Cardiac muscle cell (in vitro differentiated cells and primary cell): ENCODE results near the gene CCDC141. TPM values are rescaled to one million over a fixed set of nuclear protein-coding genes. Genes with fewer than 3 reads are reported as not detected.
A peak's percentile ranks its signal among the peaks of the same experiment; 100 is the strongest.

Experiments used
- DNase-seq, 2 donors: peaks; one replicate each; pipeline versions ENCODE4 v3.0.0 to v3.0.0-alpha.2; 2010 to 2017; ENCODE audit warnings: low read depth in 1 of 2, low spot score in 1 of 2
- H3K27ac ChIP-seq: fragments of 200-600 bp; sonication (generic); 2 replicates; pipeline ENCODE4 v1.5.1; 2016
- H3K27me3 ChIP-seq: fragments of 200-600 bp; sonication (generic); 2 replicates; pipeline ENCODE4 v1.6.0; 2016; ENCODE audit warnings: control low read depth
- H3K36me3 ChIP-seq: fragments of 200-600 bp; sonication (generic); 2 replicates; pipeline ENCODE4 v1.5.1; 2016; ENCODE audit warnings: control low read depth
- H3K4me1 ChIP-seq: fragments of 200-600 bp; sonication (generic); 2 replicates; pipeline ENCODE4 v1.8.1; 2017; ENCODE audit warnings: low read depth, mild to moderate bottlenecking, mixed run types
- H3K4me3 ChIP-seq: fragments of 200-600 bp; sonication (generic); 2 replicates; pipeline ENCODE4 v1.5.1; 2016; ENCODE audit warnings: mild to moderate bottlenecking
- H3K9me3 ChIP-seq: fragments of 200-600 bp; sonication (generic); 2 replicates; pipeline ENCODE4 v1.5.1; 2017; ENCODE audit warnings: low read depth, mild to moderate bottlenecking, control low read depth
- polyA plus RNA-seq: library from polyadenylated mRNA; unstranded; fragments of >200 nt; fragmentation: Nextera tagmentation; extraction: Ambion mirVana; gene quantifications from 2 replicates; pipeline ENCODE4 v1.2.1, GENCODE V29; 2016
- total RNA-seq: library from RNA; depleted of rRNA; stranded (reverse); fragments of >200 nt; gene quantifications from 2 replicates; pipeline ENCODE4 v1.2.3, GENCODE V29; 2016
- TF ChIP-seq, protein P1 (sequence below): IDR thresholded peaks from 2 replicates; pipeline ENCODE4 v1.5.1; 2012; ENCODE audit warnings: low read depth, mild to moderate bottlenecking, low read length

CCDC141 gene
- total and polyA plus RNA-seq, 2 experiments from 2014 or later: 134 to 213 TPM

DNA sequence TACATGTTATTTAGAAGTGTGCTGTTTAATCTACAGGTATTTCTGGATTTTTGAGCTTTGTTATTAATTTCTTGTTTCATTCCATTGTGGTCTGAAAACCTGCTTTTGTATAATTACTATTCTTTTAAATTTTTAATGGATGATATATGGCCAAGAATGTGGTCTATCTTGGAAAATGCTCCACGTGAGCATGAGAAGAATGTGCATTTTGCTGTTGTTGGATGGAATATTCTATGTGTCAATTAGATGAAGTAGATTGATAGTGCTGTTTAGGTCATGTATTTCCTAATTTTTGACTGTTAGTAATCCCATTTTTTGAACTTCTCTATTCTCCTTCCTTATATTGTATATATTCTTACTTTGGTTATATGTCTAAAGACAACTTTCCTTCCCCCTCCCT lies 222.8 kb downstream of the CCDC141 start:
- no peaks in the 10 kb centered on the region for H3K9me3 ChIP-seq
- H3K27me3 ChIP-seq: no peaks in the 10 kb centered on the region
- peaks cover 76% of the 10 kb centered on the region for H3K36me3 ChIP-seq
- H3K4me3 ChIP-seq: no peak overlapping the region
- H3K4me1 ChIP-seq: no peaks in the 10 kb centered on the region
- DNase-seq: no peak
- TF ChIP-seq, protein P1, sequence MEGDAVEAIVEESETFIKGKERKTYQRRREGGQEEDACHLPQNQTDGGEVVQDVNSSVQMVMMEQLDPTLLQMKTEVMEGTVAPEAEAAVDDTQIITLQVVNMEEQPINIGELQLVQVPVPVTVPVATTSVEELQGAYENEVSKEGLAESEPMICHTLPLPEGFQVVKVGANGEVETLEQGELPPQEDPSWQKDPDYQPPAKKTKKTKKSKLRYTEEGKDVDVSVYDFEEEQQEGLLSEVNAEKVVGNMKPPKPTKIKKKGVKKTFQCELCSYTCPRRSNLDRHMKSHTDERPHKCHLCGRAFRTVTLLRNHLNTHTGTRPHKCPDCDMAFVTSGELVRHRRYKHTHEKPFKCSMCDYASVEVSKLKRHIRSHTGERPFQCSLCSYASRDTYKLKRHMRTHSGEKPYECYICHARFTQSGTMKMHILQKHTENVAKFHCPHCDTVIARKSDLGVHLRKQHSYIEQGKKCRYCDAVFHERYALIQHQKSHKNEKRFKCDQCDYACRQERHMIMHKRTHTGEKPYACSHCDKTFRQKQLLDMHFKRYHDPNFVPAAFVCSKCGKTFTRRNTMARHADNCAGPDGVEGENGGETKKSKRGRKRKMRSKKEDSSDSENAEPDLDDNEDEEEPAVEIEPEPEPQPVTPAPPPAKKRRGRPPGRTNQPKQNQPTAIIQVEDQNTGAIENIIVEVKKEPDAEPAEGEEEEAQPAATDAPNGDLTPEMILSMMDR: no peak
- peak overlapping the region; percentile 38 for H3K27ac ChIP-seq

DNA sequence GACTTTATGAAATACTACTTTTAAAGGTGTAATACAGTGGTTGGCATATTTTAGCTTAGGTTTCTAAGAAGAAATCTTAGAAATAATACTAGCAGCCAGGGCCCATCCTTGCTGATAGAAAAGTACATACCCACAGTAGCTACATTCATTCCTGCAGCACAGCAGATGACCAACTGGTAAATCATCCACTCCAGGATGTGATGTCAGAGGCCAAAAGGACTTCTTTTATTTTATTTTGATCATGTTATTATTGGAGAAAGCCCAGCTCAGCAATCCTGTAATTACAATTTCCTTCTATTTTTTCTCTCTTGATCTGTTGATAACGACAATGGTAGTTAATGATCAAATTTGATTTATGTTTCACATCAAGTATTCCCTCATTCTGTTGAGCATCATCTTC lies 224.8 kb downstream of the CCDC141 start:
- peaks cover 11% of the 10 kb centered on the region for H3K4me1 ChIP-seq
- TF ChIP-seq, protein P1: no peak
- no peaks in the 10 kb centered on the region for H3K9me3 ChIP-seq
- H3K27ac ChIP-seq: peak overlapping the region; percentile 58
- DNase-seq: peak in 1 of 2 donors; percentile 29
- no peaks in the 10 kb centered on the region for H3K27me3 ChIP-seq
- H3K4me3 ChIP-seq: no peak overlapping the region
- peaks cover 57% of the 10 kb centered on the region for H3K36me3 ChIP-seq

DNA sequence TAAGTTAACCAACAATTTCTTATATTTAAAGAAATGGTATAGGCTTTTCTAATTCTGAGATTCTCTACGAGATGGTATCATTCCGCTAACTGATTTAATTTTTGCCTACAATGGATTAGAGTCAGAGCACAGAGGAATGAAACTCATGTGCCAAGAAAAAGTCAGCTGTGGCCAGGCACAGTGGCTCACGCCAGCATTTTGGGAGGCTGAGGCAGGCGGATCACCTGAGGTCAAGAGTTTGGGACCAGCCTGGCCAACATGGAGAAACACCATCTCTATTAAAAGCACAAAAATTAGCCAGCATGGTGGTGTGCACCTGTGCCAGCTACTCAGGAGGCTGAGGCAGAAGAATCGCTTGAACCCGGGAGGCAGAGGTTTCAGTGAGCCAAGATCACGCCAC lies 225.8 kb downstream of the CCDC141 start:
- DNase-seq: no peak
- peaks cover 47% of the 10 kb centered on the region for H3K36me3 ChIP-seq
- TF ChIP-seq, protein P1: no peak
- H3K27ac ChIP-seq: peak overlapping the region; percentile 52
- no peak overlapping the region for H3K4me3 ChIP-seq
- H3K9me3 ChIP-seq: no peaks in the 10 kb centered on the region
- H3K27me3 ChIP-seq: no peaks in the 10 kb centered on the region
- H3K4me1 ChIP-seq: peaks cover 19% of the 10 kb centered on the region

DNA sequence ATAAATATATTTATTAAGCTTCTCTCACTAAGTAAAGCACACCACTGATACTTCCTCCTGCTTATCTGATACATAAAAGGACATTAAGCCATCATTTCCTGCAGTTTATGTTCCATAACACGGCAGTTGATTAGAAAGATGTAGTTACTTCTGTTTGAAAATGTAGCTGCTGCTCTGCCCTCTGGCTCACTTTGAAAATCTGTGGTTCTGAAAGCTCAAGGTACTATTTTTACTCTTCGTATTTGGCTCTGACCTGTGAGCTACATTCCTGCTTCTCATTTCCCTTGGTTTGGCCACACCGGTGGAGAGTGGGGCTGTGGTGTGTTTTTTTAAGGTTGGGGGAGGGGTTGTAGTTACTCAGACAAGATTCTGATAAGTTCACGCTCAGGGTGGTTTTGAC lies 229.9 kb downstream of the CCDC141 start:
- H3K27me3 ChIP-seq: no peaks in the 10 kb centered on the region
- H3K27ac ChIP-seq: peak overlapping the region; percentile 83
- peak in 1 of 2 donors; percentile 81 for DNase-seq
- peaks cover 27% of the 10 kb centered on the region for H3K36me3 ChIP-seq
- H3K9me3 ChIP-seq: no peaks in the 10 kb centered on the region
- peaks cover 24% of the 10 kb centered on the region for H3K4me1 ChIP-seq
- peak overlapping the region; percentile 3 for H3K4me3 ChIP-seq
- TF ChIP-seq, protein P1: no peak

DNA sequence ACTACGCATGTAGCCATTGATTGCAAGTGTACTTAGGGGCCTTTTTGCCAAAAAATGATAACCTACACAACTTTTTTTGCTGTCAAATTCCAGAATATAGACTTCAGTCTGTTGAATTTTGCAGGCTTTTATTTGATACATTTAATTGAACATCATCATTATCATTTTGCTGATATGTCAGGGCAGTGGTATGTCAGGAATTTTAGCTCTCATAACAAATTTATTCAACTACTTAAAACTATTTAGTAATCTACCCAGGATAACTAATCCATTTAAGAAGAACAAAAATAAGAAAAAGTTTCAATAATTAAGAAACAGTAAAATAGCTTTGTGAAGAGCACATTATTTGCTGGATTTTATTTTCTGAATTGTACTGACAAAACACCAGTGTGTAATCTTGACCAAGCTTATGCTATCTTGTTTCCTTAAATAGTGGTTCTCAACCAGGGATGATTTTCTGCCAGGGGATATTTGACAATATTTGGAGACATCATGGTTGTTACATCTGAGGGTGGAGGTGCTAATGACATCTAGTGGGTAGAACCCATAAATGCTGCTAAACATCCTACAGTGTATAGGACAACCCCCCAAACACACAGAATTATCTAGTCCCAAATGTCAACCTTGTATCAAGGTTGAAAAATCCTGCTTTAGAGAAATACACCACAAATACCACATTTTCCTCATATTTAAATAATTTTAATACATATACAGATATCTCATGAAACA lies 230.6 kb downstream of the CCDC141 start:
- no peaks in the 10 kb centered on the region for H3K27me3 ChIP-seq
- peak overlapping the region; percentile 83 for H3K27ac ChIP-seq
- peak overlapping the region; percentile 3 for H3K4me3 ChIP-seq
- H3K36me3 ChIP-seq: peaks cover 29% of the 10 kb centered on the region
- H3K9me3 ChIP-seq: no peaks in the 10 kb centered on the region
- TF ChIP-seq, protein P1: no peak
- DNase-seq: no peak
- H3K4me1 ChIP-seq: peaks cover 24% of the 10 kb centered on the region
